ENCODE results near the gene PCDHA7.
"Not testable (repeated sequence)": the region's sequence is repeated elsewhere in the genome, so short reads cannot be mapped to it uniquely, and the experiment has no call there.

PCDHA7 gene

DNA sequence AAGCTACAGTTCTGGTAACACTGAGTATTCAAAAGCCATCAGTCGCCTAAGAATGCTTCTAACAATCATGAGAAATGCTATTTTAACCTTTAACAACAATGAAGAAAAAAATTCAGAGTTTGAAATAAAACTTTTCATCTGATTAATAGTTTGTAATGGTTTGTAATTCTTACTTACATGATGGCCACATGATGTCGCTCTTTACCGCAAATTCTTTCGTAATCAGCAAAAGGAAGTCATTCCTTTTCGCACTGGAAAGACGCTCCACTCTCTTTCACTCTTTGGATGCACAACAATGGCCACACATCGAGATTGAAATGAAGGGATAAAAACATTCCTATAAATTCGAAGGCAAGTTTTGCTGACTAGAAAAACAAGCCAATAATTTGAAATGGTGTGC is at the start of gene PCDHA7:
Gene PCDHA7 (plus strand): TSS at position 277 of the 400 bp plus-strand sequence. CDS start 115 bp downstream, at position 392.
- no peak for DNase-seq (ENCODE audit: low read depth)
- no peak for TF ChIP-seq CTCF (conservative IDR thresholded peaks at IDR 0.05; ENCODE audit: low read depth, low read length)
- no peak within 1 kb of the TSS for H3K4me3 ChIP-seq (ENCODE audit: low read length)

- no peak within 1 kb of the TSS for H3K4me3 ChIP-seq (ENCODE audit: low read length)
- no peak for DNase-seq (ENCODE audit: low read depth)
- no peak for TF ChIP-seq CTCF (conservative IDR thresholded peaks at IDR 0.05; ENCODE audit: low read depth, low read length)
These were observed 48.0 kb upstream of the PCDHA7 start, which contains the start of gene PCDHA1 for GRCh38 chr5:140785905-140786686. Gene PCDHA1, plus strand, starts transcription at chr5:140786140.

DNA sequence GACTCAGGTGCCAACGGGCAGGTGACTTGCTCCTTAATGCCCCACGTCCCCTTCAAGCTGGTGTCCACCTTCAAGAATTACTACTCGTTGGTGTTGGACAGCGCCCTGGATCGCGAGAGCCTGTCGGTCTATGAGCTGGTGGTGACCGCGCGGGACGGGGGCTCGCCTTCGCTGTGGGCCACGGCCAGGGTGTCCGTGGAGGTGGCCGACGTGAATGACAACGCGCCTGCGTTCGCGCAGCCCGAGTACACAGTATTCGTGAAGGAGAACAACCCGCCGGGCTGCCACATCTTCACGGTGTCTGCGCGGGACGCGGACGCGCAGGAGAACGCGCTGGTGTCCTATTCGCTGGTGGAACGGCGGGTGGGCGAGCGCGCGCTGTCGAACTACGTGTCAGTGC is 46.6 kb upstream of the PCDHA7 start:
- H3K4me3 ChIP-seq (ENCODE audit: low read length); DNase-seq (ENCODE audit: low read depth): not testable (repeated sequence)

DNA sequence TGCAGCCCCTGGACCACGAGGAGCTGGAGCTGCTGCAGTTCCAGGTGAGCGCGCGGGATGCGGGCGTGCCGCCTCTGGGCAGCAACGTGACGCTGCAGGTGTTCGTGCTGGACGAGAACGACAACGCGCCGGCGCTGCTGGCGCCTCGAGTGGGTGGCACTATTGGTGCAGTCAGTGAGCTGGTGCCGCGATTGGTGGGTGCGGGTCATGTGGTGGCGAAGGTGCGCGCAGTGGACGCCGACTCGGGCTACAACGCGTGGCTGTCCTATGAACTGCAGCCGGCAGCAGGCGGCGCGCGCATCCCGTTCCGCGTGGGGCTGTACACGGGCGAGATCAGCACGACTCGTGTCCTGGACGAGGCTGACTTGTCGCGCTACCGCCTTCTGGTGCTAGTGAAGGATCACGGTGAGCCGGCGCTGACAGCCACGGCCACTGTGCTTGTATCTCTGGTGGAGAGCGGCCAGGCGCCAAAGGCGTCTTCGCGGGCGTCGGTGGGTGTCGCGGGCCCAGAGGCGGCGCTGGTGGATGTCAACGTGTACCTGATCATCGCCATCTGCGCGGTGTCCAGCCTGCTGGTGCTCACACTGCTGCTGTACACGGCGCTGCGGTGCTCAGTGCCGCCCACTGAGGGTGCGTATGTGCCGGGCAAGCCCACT is 46.1 kb upstream of the PCDHA7 start:
- not testable (repeated sequence) for H3K4me3 ChIP-seq (ENCODE audit: low read length); DNase-seq (ENCODE audit: low read depth)

DNA sequence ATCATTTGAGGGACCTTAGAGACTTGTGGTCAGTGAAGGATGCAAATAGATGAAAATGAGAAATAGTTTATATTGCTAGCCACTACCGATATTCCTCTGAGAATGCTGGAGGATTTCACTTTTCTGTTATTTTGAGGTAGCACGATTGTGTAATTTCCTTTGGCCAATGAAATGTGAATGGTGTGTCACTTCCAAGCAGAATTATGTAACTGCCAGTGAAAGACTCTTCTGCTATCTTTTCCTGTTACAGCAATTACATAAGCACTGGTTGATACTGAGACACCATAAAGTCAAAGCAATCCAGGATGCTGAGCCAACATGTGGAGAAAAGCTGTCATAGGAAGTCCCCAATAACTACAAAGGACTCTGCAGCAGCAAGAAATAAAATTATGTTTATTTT is 43.0 kb upstream of the PCDHA7 start:
- DNase-seq (ENCODE audit: low read depth), result no peak
- H3K4me3 ChIP-seq (ENCODE audit: low read length), result no peak overlapping the region
- no peak for TF ChIP-seq CTCF (conservative IDR thresholded peaks at IDR 0.05; ENCODE audit: low read depth, low read length)

- H3K4me3 ChIP-seq (ENCODE audit: low read length), result no peak within 1 kb of the TSS
- DNase-seq (ENCODE audit: low read depth), result no peak
- no peak for TF ChIP-seq CTCF (conservative IDR thresholded peaks at IDR 0.05; ENCODE audit: low read depth, low read length)
These were observed 39.3 kb upstream of the PCDHA7 start, which contains the start of gene PCDHA2 for GRCh38 chr5:140794595-140795258. Gene PCDHA2, plus strand, starts transcription at chr5:140794852.

- H3K4me3 ChIP-seq (ENCODE audit: low read length), result no peak overlapping the region
- no peak for DNase-seq (ENCODE audit: low read depth)
- TF ChIP-seq CTCF (conservative IDR thresholded peaks at IDR 0.05; ENCODE audit: low read depth, low read length), result peak; percentile 24
These were observed 38.8 kb upstream of the PCDHA7 start for GRCh38 chr5:140795259-140795641.

DNA sequence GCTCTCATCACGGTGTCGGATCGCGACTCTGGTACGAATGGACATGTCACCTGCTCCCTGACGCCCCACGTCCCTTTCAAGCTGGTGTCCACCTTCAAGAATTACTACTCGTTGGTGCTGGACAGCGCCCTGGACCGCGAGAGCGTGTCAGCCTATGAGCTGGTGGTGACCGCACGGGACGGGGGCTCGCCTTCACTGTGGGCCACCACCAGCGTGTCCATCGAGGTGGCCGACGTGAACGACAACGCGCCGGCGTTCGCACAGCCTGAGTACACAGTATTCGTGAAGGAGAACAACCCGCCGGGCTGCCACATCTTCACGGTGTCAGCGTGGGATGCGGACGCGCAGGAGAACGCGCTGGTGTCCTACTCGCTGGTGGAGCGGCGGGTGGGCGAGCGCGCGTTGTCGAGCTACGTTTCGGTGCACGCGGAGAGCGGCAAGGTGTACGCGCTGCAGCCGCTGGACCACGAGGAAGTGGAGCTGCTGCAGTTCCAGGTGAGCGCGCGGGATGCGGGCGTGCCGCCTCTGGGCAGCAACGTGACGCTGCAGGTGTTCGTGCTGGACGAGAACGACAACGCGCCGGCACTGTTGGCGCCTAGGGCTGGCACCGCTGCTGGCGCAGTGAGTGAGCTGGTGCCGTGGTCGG is 37.9 kb upstream of the PCDHA7 start:
- not testable (repeated sequence) for H3K4me3 ChIP-seq (ENCODE audit: low read length); DNase-seq (ENCODE audit: low read depth)
